K562 (cell line): ENCODE measurements around the gene GAS2L1. TPM values are rescaled to one million over a fixed set of nuclear protein-coding genes. Genes with fewer than 3 reads are reported as not detected.

Source experiments
- ATAC-seq: fragments of 200-7000 bp; cut with Tn5 transposase; 3 replicates; pipeline ENCODE4 v1.9.1; 2020; ENCODE audit warnings: moderate library complexity
- BruUV-seq: library from RNA; stranded (reverse); fragments of 400-500 nt; replicated peaks from 2 replicates; lab custom pipeline; 2021; lab: Mats Ljungman, UMichigan
- CTCF ChIA-PET: fragments of 300-600 bp; formaldehyde crosslinking; extraction: SDS; loops from one replicate; lab custom pipeline; 2021; ENCODE audit warnings: low intra/inter-chr PET ratio; lab: Yijun Ruan, JAX
- POLR2A ChIA-PET: fragments of 300-600, 350-650 bp; sonication (Branson Sonifier 250); formaldehyde crosslinking; extraction: SDS; loops from one replicate; lab custom pipeline; 2021; ENCODE audit warnings: antibody characterized with exemption, inconsistent platforms; lab: Yijun Ruan, JAX
- DNase-seq, 4 experiments: peaks; one replicate each; pipeline versions ENCODE4 v3.0.0 to v3.0.0-alpha.2; 2011 to 2018; ENCODE audit warnings: low spot score in 3 of 4, mixed read lengths in 3 of 4; ENCODE audit errors: extremely low read depth in 1 of 4
- FAIRE-seq: peaks from 2 replicates; lab custom pipeline; 2011; peaks lifted over from hg19 to GRCh38; lab: Jason Lieb, UNC
- H2AFZ ChIP-seq: 2 replicates; pipeline ENCODE4 v1.6.0; 2011; ENCODE audit warnings: low read depth, low read length, control low read depth, inconsistent platforms
- H3K27ac ChIP-seq: fragments of 200-600 bp; 3 replicates; pipeline ENCODE4 v1.8.0; 2011; ENCODE audit warnings: low read depth, mild to moderate bottlenecking, control low read depth, inconsistent platforms, low read length, moderate library complexity, mixed read lengths; ENCODE audit errors: extremely low read depth
- H3K27me3 ChIP-seq, 2 experiments: fragments of 300-600 bp in 1 of 2; 2 replicates in 1 of 2; 3 replicates in 1 of 2; pipeline versions ENCODE4 v1.6.0 to v1.8.0; 2011; ENCODE audit warnings: inconsistent platforms in 2 of 2, low read length in 2 of 2, mild to moderate bottlenecking in 1 of 2, mixed read lengths in 1 of 2, moderate library complexity in 1 of 2; ENCODE audit not compliant: control insufficient read depth in 2 of 2, insufficient read depth in 2 of 2
- H3K36me3 ChIP-seq: fragments of 300-600 bp; 3 replicates; pipeline ENCODE4 v1.8.0; 2011; ENCODE audit warnings: mild to moderate bottlenecking, low read length, inconsistent platforms; ENCODE audit not compliant: control insufficient read depth, insufficient read depth
- H3K4me1 ChIP-seq, 2 experiments: fragments of 200-600 bp in 1 of 2; replicated peaks in 1 of 2; 2 replicates in 1 of 2; 3 replicates in 1 of 2; pipeline versions ENCODE4 v1.5.1 to v1.8.0; 2011; ENCODE audit warnings: inconsistent platforms in 2 of 2, low read length in 2 of 2, mild to moderate bottlenecking in 1 of 2, mixed read lengths in 1 of 2, moderate library complexity in 1 of 2; ENCODE audit not compliant: control insufficient read depth in 2 of 2, insufficient read depth in 2 of 2
- H3K4me2 ChIP-seq: 2 replicates; pipeline ENCODE4 v1.6.1; 2011; ENCODE audit warnings: low read length, control low read depth, inconsistent platforms, mixed read lengths; ENCODE audit not compliant: insufficient read depth
- H3K4me3 ChIP-seq: fragments of 200-600 bp; sonication (generic), shearing (Covaris generic); 2 replicates; pipeline ENCODE4 v1.5.1; 2016; ENCODE audit warnings: control low read depth, inconsistent platforms
- H3K79me2 ChIP-seq: fragments of 200-600 bp; 3 replicates; pipeline ENCODE4 v1.8.0; 2011; ENCODE audit warnings: low read length, inconsistent platforms; ENCODE audit not compliant: control insufficient read depth, insufficient read depth
- H3K9ac ChIP-seq, 2 experiments: 2 replicates each; pipeline versions ENCODE4 v1.6.0 to v1.6.1; 2011; ENCODE audit warnings: low read depth in 2 of 2, low read length in 2 of 2, control low read depth in 1 of 2, inconsistent platforms in 1 of 2, mild to moderate bottlenecking in 1 of 2, mixed read lengths in 1 of 2; ENCODE audit not compliant: insufficient read depth in 1 of 2
- H3K9me1 ChIP-seq: one replicate; pipeline ENCODE4 v1.6.0; 2011; ENCODE audit warnings: inconsistent platforms, mild to moderate bottlenecking, low read length, moderate library complexity; ENCODE audit not compliant: control insufficient read depth, insufficient read depth
- H3K9me3 ChIP-seq: replicated peaks from 2 replicates; pipeline ENCODE4 v1.5.1; 2011; ENCODE audit warnings: low read depth, low read length, inconsistent platforms; ENCODE audit not compliant: control insufficient read depth, insufficient read depth
- H4K20me1 ChIP-seq: replicated peaks from 2 replicates; pipeline ENCODE4 v1.6.1; 2011; ENCODE audit warnings: low read length, inconsistent platforms, mixed read lengths; ENCODE audit not compliant: control insufficient read depth, insufficient read depth
- ATF7 ChIP-seq: fragments of 450-650 bp; IDR thresholded peaks from 2 replicates; pipeline ENCODE4 v1.7.1; 2014; ENCODE audit warnings: mild to moderate bottlenecking, moderate library complexity
- HDAC1 ChIP-seq, 2 experiments: fragments of 450-650 bp; IDR thresholded peaks; 2 replicates each; pipeline ENCODE4 v1.6.1; 2016 to 2017; ENCODE audit warnings: inconsistent platforms in 1 of 2, mild to moderate bottlenecking in 1 of 2, moderate library complexity in 1 of 2
- HMBOX1 ChIP-seq: sonication (generic); IDR thresholded peaks from 2 replicates; pipeline ENCODE4 v1.6.1; 2016
- L3MBTL2 ChIP-seq: fragments of 450-650 bp; IDR thresholded peaks from 2 replicates; pipeline ENCODE4 v1.6.1; 2016; ENCODE audit warnings: mild to moderate bottlenecking, moderate library complexity
- WGBS: fragments of 100-300 bp; shearing (Covaris generic); methylation state at CpG from one replicate; pipeline ENCODE4 v1.1.6; 2016; ENCODE audit warnings: low coverage, mixed read lengths; ENCODE audit not compliant: insufficient coverage; ENCODE audit errors: missing lambda C conversion rate; 5-methylcytosine and 5-hydroxymethylcytosine counted together
- in situ Hi-C: fragments of 300-500 bp; cut with MboI; formaldehyde crosslinking; loops from 4 replicates; pipeline ENCODE4 v1.15.0; 2018; ENCODE audit warnings: inconsistent platforms, mixed read lengths
- intact Hi-C: fragments of 100-400 bp; cut with micrococcal nuclease; formaldehyde crosslinking; loops from 2 replicates; pipeline ENCODE4 v1.14.2; 2022
- polyA plus RNA-seq, 8 experiments: library from polyadenylated mRNA; depleted of rRNA in 4 of 8; stranded (reverse) in 5 of 8; unstranded in 3 of 8; fragments of >200 nt; fragmentation: Nextera tagmentation in 2 of 8; fragmentation: Illumina TruSeq in 1 of 8; extraction: Ambion mirVana in 2 of 8; extraction: Trizol in 1 of 8; gene quantifications; 2 replicates each; pipeline versions ENCODE4 v1.2.1 to v1.2.3, GENCODE V29; 2011 to 2014; ENCODE audit warnings: inconsistent platforms in 1 of 8, missing spikeins in 1 of 8
- total RNA-seq, 7 experiments: library from RNA; depleted of rRNA in 6 of 7; stranded (reverse); fragments of >200 nt in 6 of 7; fragmentation: Illumina TruSeq in 2 of 7; extraction: Trizol in 2 of 7; gene quantifications; 2 replicates each; pipeline versions ENCODE4 v1.2.1 to v1.2.3, GENCODE V29; 2011 to 2021; ENCODE audit warnings: low replicate concordance in 1 of 7

GAS2L1 gene
- total and polyA plus RNA-seq, 9 of the 15 experiments (the other 6 are each of a cell fraction or from before 2014, with no cell fraction given): 0.56 to 19.7 (median 3.2) TPM

DNA sequence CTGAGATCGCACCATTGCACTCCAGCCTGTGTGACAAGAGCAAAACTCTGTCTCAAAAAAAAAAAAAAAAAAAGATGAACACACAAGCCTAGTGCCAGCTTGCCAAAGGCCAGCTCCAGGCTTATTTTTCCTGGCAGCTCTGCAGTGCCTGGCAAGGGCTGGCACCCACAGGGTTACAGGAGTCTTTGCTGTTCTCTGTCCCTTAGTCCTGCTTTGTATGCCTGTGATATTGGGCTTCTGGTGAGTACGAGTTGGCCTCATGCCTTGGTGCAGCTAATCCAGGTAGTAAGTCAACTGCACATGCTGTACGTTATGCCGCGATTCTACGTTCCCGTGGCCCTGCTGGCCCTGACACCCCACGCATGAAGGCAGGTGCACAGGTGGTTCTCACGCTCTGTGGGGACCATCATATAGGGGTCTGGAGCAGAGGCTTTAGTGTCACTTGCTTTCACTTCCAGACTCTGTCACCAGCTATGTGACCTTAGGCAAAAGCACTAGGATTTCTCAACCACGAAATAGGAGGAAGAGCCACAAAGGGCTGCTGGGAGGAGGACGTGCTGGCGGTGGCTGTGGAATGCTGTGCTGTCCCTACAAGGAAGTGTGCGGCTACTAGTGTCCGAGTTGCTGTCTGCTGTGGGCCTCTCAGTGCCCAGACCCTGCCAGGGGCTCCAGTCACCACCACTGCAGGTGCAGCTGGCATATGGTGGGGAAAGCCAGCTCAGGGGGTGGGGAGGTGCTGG, 30.5 kb downstream of the GAS2L1 start:
- 86% methylated on average over 12 of the region's 14 CpGs for WGBS
- TF ChIP-seq HDAC1 (IDR thresholded peaks at IDR 0.05) (no peak), L3MBTL2 (no peak), ATF7 (no peak), HMBOX1 (no peak)
- TF ChIP-seq, all 486 proteins: peak for 0

More for the DNA sequence above, 30.5 kb downstream of the GAS2L1 start:
- FAIRE-seq (no peak), DNase-seq (no peak), ATAC-seq (no peak)
- no peaks in the 10 kb centered on the region for H3K9me1 ChIP-seq
- ChIA-PET POLR2A (interaction anchor here (0.5 to 0.7 kb wide), 2 partner anchors 37 to 107 kb away, joined by 3 to 4 read pairs; no protein-coding TSS in a partner anchor), CTCF (no interaction called here)
- H3K9me3 ChIP-seq: no peaks in the 10 kb centered on the region
- peaks cover 57% of the 10 kb centered on the region; the same call in 2 of the 3 replicates for H3K36me3 ChIP-seq
- peaks cover 0 to 2% of the 10 kb centered on the region in 2 experiments; a peak in 2 of 5 replicates for H3K4me1 ChIP-seq
- in situ Hi-C loops (no loop called here), intact Hi-C loops (no loop called here)
- H3K27ac ChIP-seq: no peak overlapping the region
- no peak overlapping the region for H3K4me2 ChIP-seq
- H3K27me3 ChIP-seq: no peaks in the 10 kb centered on the region
- no TSS peak for BruUV-seq
- no peak overlapping the region for H2AFZ ChIP-seq
- H3K9ac ChIP-seq: no peak overlapping the region
- H4K20me1 ChIP-seq: no peaks in the 10 kb centered on the region
- H3K79me2 ChIP-seq: no peaks in the 10 kb centered on the region
- H3K4me3 ChIP-seq: no peak overlapping the region
